GM10266 (cell line): Measurements from ENCODE around the gene KDM2B.

Experiments used
- DNase-seq: peaks from one replicate; pipeline ENCODE4 v3.0.0; 2012; ENCODE audit errors: extremely low spot score
- TF ChIP-seq, protein P1 (sequence below): IDR thresholded peaks from 2 replicates; pipeline ENCODE4 v1.5.1; 2012; ENCODE audit warnings: mild to moderate bottlenecking, low read depth; ENCODE audit not compliant: control insufficient read depth, insufficient read depth; ENCODE audit errors: missing control alignments

KDM2B gene

DNA sequence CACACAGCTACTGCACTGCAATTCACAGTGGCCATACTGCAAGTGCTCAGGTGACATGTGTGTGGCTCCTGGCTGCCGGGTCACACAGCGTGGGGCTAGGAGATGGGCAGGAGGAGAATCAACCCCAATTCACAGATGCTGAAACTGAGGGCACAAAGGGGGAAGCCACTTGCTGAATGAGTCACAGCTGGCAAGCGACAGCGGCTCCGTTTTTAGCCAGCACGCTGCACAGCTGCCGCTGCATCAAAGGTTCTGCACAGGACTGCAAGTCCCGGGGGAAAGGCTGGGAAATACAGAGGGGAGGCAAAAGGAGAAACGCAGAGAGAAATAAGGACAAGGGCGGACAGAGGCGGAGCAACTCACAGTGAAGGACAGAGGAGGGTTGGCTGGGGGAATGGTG is 57.9 kb downstream of the KDM2B start:
- no peak for DNase-seq

DNA sequence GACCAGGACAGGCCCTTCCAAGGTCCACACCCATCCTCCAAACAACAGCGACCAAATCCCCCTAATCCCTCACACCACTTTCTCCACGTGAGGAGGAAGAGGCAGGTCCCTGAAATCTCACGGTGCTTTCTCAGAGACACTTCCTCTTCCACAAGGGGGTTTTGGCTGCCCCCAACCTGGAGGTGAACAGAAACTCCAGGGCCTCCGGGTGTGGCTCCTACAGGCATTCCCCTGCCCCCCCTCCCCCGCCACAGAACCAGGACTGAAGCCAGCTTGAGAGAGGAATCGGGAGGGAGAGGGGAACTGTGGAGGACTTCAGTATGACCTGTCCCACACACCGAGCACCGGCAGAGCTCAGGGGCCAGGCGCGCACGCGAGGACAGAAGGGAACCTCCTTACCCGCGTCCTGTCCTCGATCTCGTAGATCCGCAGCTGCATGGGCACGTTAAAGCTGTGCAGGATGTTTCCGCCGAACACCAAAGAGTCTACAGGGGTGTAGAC is 60.2 kb downstream of the KDM2B start:
- TF ChIP-seq, protein P1, sequence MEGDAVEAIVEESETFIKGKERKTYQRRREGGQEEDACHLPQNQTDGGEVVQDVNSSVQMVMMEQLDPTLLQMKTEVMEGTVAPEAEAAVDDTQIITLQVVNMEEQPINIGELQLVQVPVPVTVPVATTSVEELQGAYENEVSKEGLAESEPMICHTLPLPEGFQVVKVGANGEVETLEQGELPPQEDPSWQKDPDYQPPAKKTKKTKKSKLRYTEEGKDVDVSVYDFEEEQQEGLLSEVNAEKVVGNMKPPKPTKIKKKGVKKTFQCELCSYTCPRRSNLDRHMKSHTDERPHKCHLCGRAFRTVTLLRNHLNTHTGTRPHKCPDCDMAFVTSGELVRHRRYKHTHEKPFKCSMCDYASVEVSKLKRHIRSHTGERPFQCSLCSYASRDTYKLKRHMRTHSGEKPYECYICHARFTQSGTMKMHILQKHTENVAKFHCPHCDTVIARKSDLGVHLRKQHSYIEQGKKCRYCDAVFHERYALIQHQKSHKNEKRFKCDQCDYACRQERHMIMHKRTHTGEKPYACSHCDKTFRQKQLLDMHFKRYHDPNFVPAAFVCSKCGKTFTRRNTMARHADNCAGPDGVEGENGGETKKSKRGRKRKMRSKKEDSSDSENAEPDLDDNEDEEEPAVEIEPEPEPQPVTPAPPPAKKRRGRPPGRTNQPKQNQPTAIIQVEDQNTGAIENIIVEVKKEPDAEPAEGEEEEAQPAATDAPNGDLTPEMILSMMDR, result no peak
- no peak for DNase-seq

More for the DNA sequence above, 57.9 kb downstream of the KDM2B start:
- TF ChIP-seq, protein P1, result no peak

DNA sequence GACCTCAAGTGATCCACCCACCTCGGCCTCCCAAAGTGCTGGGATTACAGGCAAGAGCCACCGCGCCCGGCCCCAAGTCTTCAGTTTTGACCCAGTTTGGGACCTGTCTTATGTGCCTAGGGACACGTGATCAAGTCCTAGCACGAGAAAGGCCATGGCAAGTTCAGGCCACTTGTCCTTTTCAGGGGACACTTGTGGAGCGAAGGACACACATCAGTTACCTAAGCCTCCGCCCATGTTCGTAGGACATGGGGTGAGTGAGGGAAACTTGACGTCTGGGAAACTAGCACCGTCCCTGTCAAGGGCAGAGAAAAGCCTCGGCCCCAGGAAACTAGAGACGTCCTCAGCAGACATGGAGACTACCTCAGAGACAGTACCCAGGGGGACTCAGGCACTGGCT is 60.7 kb downstream of the KDM2B start:
- TF ChIP-seq, protein P1, result no peak
- DNase-seq, result no peak

DNA sequence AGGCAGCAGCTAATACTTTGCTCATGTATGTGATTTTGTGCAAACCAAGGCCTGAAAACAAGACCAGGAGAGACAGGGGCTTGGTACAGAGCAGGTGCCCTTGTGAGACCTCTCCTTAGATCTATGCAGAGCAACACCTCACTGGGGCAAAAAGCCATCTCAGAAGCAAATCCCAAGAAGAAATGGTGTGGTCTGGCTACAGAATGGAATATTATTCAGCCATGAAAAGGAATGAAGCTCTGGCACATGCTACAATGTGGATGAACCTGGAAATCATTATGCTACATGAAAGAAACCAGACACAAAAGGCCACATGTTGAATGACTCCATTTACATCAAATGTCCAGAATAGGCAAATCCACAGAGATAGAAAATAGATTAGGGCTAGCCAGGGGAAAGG is 61.6 kb downstream of the KDM2B start:
- no peak for DNase-seq
- TF ChIP-seq, protein P1, result no peak

DNA sequence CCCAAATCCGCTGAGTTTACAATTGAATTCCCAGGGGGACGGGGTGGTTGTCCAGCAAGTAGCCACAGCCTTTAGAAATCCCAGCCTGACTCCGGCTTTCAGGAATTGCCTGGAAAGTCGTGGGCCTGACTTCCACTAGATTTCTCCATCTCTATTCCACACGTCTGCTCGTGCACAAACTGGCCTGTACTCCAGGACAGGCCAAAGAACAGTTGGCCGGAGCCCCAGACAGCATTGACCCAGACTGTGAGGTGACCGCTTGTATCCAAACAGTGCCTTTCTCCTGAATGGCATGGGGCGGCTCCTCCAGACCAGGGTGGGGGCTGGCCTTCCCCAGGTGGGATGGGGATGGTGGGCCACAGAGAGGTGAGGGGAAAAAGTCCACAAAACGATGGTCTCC is 62.2 kb downstream of the KDM2B start:
- TF ChIP-seq, protein P1, result no peak
- no peak for DNase-seq

DNA sequence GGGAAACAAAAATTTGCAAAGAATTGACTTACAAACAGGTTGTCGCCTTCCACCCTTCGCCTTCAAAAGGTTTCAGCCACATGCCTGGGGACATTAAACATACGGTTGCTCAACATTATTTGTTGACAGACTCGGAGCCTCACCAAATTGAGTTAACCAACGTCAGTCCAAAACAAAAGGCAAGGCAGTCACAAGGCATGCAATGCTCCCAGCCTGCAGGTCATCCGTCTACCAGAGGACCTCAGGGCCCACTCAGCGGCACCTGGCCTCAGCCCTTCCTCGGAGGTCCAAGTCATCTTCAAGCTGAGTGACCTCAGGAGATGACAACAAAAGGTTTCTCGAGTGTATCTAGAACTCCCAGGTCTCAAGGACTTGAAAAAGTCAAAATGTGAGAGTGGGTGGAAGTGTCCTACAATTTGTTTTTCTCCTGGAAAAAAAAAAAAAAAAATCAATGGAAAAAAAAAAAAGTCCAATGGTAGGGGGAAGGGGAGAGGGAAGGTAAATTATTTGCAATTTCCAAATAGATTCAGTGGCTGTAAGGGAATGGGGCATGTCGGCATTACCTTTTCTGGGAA is 64.3 kb downstream of the KDM2B start:
- TF ChIP-seq, protein P1, result no peak
- no peak for DNase-seq

DNA sequence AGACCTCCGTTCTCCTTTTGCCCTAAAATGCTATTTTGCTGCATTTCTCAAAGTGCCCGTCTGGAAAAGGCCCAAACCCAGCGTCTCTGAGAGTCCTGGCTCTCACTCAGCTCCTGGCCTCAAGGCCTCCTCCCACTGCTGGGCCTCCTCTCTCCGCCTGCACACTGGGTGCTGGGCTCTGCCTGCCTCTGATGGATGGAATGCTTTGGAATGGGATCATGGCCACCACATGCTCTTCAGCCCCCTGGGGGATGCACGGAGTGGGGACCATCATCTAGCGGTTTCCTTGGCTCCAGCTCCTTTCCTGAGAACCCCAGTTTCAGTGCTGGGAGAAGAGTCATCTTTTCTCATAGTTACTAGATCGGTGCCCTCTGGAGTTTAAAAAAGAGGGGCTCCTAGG is 65.2 kb downstream of the KDM2B start:
- TF ChIP-seq, protein P1, result no peak

More for the DNA sequence above, 65.2 kb downstream of the KDM2B start:
- DNase-seq, result no peak
